ENCODE results near the gene PRELP. TPM values are rescaled to one million over a fixed set of nuclear protein-coding genes. Genes with fewer than 3 reads are reported as not detected.

PRELP gene
- total and polyA plus RNA-seq, 2 of the 8 experiments (the other 6 are each of a cell fraction or from before 2014, with no cell fraction given), result 0.13 to 0.23 TPM

GRCh38 chr1:203539831-203540546 lies 64.4 kb downstream of the PRELP start:
- Histone ChIP-seq H2BK20ac (ENCODE audit: low read length) (no peak overlapping the region), H4K20me1 (replicated peaks in 1 of 2; ENCODE audit: control insufficient read depth in 1 of 2, insufficient read depth in 2 of 2, low read length in 2 of 2) (no peaks in the 10 kb centered on the region), H2BK15ac (ENCODE audit: low read length) (peak overlapping the region; percentile 5; the same call in 1 of the 2 replicates), H3K9me3 (ENCODE audit: insufficient read depth in 2 of 2, low read depth in 1 of 2, low read length in 1 of 2) (no peaks in the 10 kb centered on the region), H3K18ac (ENCODE audit: extremely low read depth, low read length) (no peak overlapping the region), H3K79me2 (ENCODE audit: control insufficient read depth in 1 of 2, insufficient read depth in 2 of 2, low read length in 2 of 2) (no peaks in the 10 kb centered on the region), H3K4me2 (ENCODE audit: insufficient read depth in 1 of 2, low read depth in 2 of 2, low read length in 2 of 2) (no peak overlapping the region), H3K4me3 (ENCODE audit: extremely low read depth in 1 of 4, insufficient read depth in 2 of 4, low read depth in 3 of 4, low read length in 4 of 4) (no peak overlapping the region), H2BK12ac (ENCODE audit: low read depth, low read length) (no peak overlapping the region), H3K9ac (replicated peaks in 1 of 4; ENCODE audit: extremely low read depth in 1 of 4, low read depth in 3 of 4, low read length in 3 of 4) (no peak overlapping the region), H2BK5ac (ENCODE audit: low read depth, low read length) (no peak overlapping the region), H3K36me3 (ENCODE audit: control insufficient read depth in 2 of 4, insufficient read depth in 4 of 4, low read length in 3 of 4) (no peaks in the 10 kb centered on the region), H3K23me2 (ENCODE audit: low read depth, low read length) (no peaks in the 10 kb centered on the region), H3K4me1 (replicated peaks in 1 of 4; ENCODE audit: control insufficient read depth in 3 of 4, insufficient read depth in 4 of 4, low read length in 3 of 4) (peaks cover 3 to 7% (median 6%) of the 10 kb centered on the region in 4 experiments; a peak in 6 of 7 replicates), H2BK120ac (replicated peaks; ENCODE audit: low read depth, low read length) (no peak overlapping the region), H3K27ac (ENCODE audit: low read depth, low read length) (no peak overlapping the region), H2AFZ (ENCODE audit: low read length) (peak overlapping the region; percentile 59; the same call in 1 of the 2 replicates), H4K5ac (ENCODE audit: insufficient read length, low read depth, low read length) (no peak overlapping the region), H3K4ac (replicated peaks; ENCODE audit: insufficient read length, low read depth, low read length) (no peak overlapping the region), H3K79me1 (ENCODE audit: low read depth, low read length) (no peaks in the 10 kb centered on the region), H3K56ac (replicated peaks; ENCODE audit: insufficient read length, low read depth, low read length) (no peak overlapping the region), H3K14ac (ENCODE audit: insufficient read length) (no peak overlapping the region), H3K23ac (ENCODE audit: insufficient read length) (no peak overlapping the region), H4K8ac (ENCODE audit: extremely low read depth, insufficient read depth, low read length) (no peak overlapping the region), H3K27me3 (replicated peaks in 1 of 4; ENCODE audit: control insufficient read depth in 3 of 4, extremely low read depth in 1 of 4, insufficient read depth in 3 of 4, low read length in 3 of 4) (no peaks in the 10 kb centered on the region), H4K91ac (replicated peaks; ENCODE audit: insufficient read length, low read length) (no peak overlapping the region), H2AK5ac (ENCODE audit: low read depth, low read length) (no peak overlapping the region)
- peak; percentile 55 for TF ChIP-seq SIX5 (IDR thresholded peaks at IDR 0.05; ENCODE audit: low read depth, low read length)
- no peak for TF ChIP-seq SUZ12 (IDR thresholded peaks at IDR 0.05; ENCODE audit: low read length)
- FAIRE-seq (no peak), DNase-seq (ENCODE audit: low read depth in 1 of 2, low spot score in 2 of 2) (no peak)
- CTCF ChIA-PET (ENCODE audit: partially characterized antibody), result interaction anchor here (0.7 to 1.5 kb wide), 2 partner anchors 11 to 197 kb away, joined by 4 to 6 read pairs; no protein-coding TSS in a partner anchor
- POLR2A ChIA-PET (ENCODE audit: partially characterized antibody), result no interaction called here
- 83% methylated on average over 5 of the region's 5 CpGs; no CpG with 5 or more reads in 1 of the 2 experiments for WGBS, 2 experiments (ENCODE audit: extremely low coverage in 1 of 2, insufficient coverage in 1 of 2, insufficient read length in 1 of 2, insufficient replicate concordance in 2 of 2, low coverage in 1 of 2, low lambda C conversion rate in 2 of 2, missing lambda C conversion rate in 1 of 2)

Other genes with a start within 250 kb of the PRELP start
- not detected in 2 replicates for gene CHIT1, start 246.1 kb upstream of the PRELP start, total RNA-seq (2021; fragmentation: NEBNext Ultra II Directional; extraction: Animal tissue kit (Norgen Biotek cat#: 25700))
- gene CHIT1, start 246.1 kb upstream of the PRELP start, polyA plus RNA-seq (2011; rRNA removed), result not detected in 2 replicates
- 4.1 and 4.8 TPM in 2 replicates for gene BTG2, start 170.3 kb upstream of the PRELP start, total RNA-seq (2021; fragmentation: NEBNext Ultra II Directional; extraction: Animal tissue kit (Norgen Biotek cat#: 25700))
- 11.0 and 15.1 TPM in 2 replicates for gene BTG2, start 170.3 kb upstream of the PRELP start, polyA plus RNA-seq (2011; rRNA removed)
- 0.27 and 0.32 TPM in 2 replicates for gene FMOD, start 124.7 kb upstream of the PRELP start, total RNA-seq (2021; fragmentation: NEBNext Ultra II Directional; extraction: Animal tissue kit (Norgen Biotek cat#: 25700))
- gene FMOD, start 124.7 kb upstream of the PRELP start, polyA plus RNA-seq (2011; rRNA removed), result 0.17 and 0.20 TPM in 2 replicates
- gene OPTC, start 18.3 kb downstream of the PRELP start, total RNA-seq (2021; fragmentation: NEBNext Ultra II Directional; extraction: Animal tissue kit (Norgen Biotek cat#: 25700)), result 0.78 and 1.1 TPM in 2 replicates
- 2.8 and 4.0 TPM in 2 replicates for gene OPTC, start 18.3 kb downstream of the PRELP start, polyA plus RNA-seq (2011; rRNA removed)
- gene ATP2B4, start 151.0 kb downstream of the PRELP start, total RNA-seq (2021; fragmentation: NEBNext Ultra II Directional; extraction: Animal tissue kit (Norgen Biotek cat#: 25700)), result 11.2 and 12.3 TPM in 2 replicates
- gene ATP2B4, start 151.0 kb downstream of the PRELP start, polyA plus RNA-seq (2011; rRNA removed), result 12.2 and 17.5 TPM in 2 replicates